ENCODE data around the gene ZNF525.

DNA sequence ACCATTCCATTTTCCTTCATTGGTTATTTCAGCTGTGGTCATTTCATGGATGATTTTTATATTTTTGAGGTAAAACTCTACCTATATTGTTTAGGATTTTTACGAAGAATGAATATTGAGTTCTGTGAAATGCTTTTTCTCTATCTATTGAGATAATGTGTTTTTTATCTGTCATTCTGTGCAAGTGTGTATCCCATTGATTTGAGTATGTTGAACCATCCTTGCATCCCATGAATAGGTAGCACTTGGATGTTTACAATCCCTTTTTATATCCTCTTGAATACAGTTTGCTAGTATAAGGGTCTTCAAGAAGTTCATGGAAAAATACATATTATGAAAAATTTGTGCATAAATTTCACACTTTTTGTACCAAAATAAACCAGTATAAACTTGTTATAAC lies 9.8 kb upstream of the ZNF525 start:
- no peak for TF ChIP-seq EP300 (conservative IDR thresholded peaks at IDR 0.05; ENCODE audit: poor library complexity, severe bottlenecking)
- TF ChIP-seq, protein P1, sequence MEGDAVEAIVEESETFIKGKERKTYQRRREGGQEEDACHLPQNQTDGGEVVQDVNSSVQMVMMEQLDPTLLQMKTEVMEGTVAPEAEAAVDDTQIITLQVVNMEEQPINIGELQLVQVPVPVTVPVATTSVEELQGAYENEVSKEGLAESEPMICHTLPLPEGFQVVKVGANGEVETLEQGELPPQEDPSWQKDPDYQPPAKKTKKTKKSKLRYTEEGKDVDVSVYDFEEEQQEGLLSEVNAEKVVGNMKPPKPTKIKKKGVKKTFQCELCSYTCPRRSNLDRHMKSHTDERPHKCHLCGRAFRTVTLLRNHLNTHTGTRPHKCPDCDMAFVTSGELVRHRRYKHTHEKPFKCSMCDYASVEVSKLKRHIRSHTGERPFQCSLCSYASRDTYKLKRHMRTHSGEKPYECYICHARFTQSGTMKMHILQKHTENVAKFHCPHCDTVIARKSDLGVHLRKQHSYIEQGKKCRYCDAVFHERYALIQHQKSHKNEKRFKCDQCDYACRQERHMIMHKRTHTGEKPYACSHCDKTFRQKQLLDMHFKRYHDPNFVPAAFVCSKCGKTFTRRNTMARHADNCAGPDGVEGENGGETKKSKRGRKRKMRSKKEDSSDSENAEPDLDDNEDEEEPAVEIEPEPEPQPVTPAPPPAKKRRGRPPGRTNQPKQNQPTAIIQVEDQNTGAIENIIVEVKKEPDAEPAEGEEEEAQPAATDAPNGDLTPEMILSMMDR (IDR thresholded peaks at IDR 0.05; ENCODE audit: poor library complexity, severe bottlenecking): no peak
- TF ChIP-seq SMC3 (conservative IDR thresholded peaks at IDR 0.05; ENCODE audit: poor library complexity): no peak
- no peak for TF ChIP-seq EZH2 (IDR thresholded peaks at IDR 0.05; ENCODE audit: borderline replicate concordance, insufficient read depth, low read length, poor library complexity, severe bottlenecking)
- TF ChIP-seq TAF1 (IDR thresholded peaks at IDR 0.05; ENCODE audit: low read depth): no peak
- TF ChIP-seq POLR2AphosphoS5 (IDR thresholded peaks at IDR 0.05): no peak

All from neural cell (in vitro differentiated cells).